HFF-Myc (cell line): ENCODE results near the gene HLF.
A peak's percentile ranks its signal among the peaks of the same experiment; 100 is the strongest.

Experiments
- DNase-seq: peaks from one replicate; pipeline ENCODE4 v3.0.0-alpha.2; 2011; ENCODE audit warnings: low read depth; ENCODE audit errors: extremely low read depth
- H3K4me3 ChIP-seq: replicated peaks from 2 replicates; pipeline ENCODE4 v1.5.1; 2011; ENCODE audit warnings: low read depth, mild to moderate bottlenecking, control low read depth, low read length
- TF ChIP-seq, protein P1 (sequence below): IDR thresholded peaks from 2 replicates; pipeline ENCODE4 v1.5.1; 2012; ENCODE audit warnings: mild to moderate bottlenecking, low read depth, low read length, control low read depth; ENCODE audit errors: missing control alignments

The HLF gene

GRCh38 chr17:55263569-55264277 lies 1.0 kb upstream of the HLF start:
- TF ChIP-seq, protein P1, sequence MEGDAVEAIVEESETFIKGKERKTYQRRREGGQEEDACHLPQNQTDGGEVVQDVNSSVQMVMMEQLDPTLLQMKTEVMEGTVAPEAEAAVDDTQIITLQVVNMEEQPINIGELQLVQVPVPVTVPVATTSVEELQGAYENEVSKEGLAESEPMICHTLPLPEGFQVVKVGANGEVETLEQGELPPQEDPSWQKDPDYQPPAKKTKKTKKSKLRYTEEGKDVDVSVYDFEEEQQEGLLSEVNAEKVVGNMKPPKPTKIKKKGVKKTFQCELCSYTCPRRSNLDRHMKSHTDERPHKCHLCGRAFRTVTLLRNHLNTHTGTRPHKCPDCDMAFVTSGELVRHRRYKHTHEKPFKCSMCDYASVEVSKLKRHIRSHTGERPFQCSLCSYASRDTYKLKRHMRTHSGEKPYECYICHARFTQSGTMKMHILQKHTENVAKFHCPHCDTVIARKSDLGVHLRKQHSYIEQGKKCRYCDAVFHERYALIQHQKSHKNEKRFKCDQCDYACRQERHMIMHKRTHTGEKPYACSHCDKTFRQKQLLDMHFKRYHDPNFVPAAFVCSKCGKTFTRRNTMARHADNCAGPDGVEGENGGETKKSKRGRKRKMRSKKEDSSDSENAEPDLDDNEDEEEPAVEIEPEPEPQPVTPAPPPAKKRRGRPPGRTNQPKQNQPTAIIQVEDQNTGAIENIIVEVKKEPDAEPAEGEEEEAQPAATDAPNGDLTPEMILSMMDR = no peak
- DNase-seq = no peak
- no peak overlapping the region for H3K4me3 ChIP-seq

- TF ChIP-seq, protein P1 = no peak
- no peak for DNase-seq
- H3K4me3 ChIP-seq = no peak overlapping the region
Observed at GRCh38 chr17:55264278-55264644, 499 bp upstream of the HLF start.

DNA sequence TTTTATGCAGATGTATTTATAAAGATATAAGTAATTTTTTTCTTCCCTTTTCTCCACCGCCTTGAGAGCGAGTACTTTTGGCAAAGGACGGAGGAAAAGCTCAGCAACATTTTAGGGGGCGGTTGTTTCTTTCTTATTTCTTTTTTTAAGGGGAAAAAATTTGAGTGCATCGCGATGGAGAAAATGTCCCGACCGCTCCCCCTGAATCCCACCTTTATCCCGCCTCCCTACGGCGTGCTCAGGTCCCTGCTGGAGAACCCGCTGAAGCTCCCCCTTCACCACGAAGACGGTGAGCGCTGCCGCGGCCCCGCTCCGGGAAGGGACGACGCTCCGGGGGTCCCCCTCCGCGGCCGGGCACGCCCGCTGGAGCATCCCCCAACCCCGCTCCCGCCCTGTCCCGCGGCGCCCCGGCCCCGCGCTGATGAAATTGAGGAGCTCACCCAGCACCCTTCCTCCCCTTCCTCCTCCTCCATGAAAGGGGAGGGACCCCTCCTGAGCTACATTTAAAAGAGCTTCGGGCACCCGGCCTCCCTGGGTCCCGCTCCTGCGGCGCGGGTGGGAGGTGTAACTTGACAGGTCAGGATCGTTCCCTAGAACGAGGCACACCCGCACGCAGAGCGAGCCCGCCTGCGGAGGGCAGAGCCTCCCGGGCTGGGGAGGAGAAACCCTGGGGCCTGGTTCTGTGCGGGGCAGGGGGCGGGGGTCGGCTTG lies 706 bp downstream of the HLF start:
- TF ChIP-seq, protein P1 = no peak
- peak overlapping the region; percentile 19 for H3K4me3 ChIP-seq
- no peak for DNase-seq

GRCh38 chr17:55266051-55266957 lies 1.5 kb downstream of the HLF start:
- TF ChIP-seq, protein P1 = no peak
- no peak overlapping the region for H3K4me3 ChIP-seq
- DNase-seq = no peak

GRCh38 chr17:55266958-55267688 lies 2.4 kb downstream of the HLF start:
- DNase-seq = no peak
- no peak overlapping the region for H3K4me3 ChIP-seq
- TF ChIP-seq, protein P1 = no peak
